LNCAP (cell line): ENCODE data around the gene SLC2A9.

Experiments
- CTCF ChIP-seq: fragments of 450-650 bp; IDR thresholded peaks from 2 replicates; pipeline ENCODE4 v1.5.1; 2017; ENCODE audit warnings: mild to moderate bottlenecking

SLC2A9 gene

GRCh38 chr4:9845791-9846493, 175.4 kb downstream of the SLC2A9 start:
- no peak for TF ChIP-seq CTCF

GRCh38 chr4:9841072-9841471, 180.2 kb downstream of the SLC2A9 start:
- no peak for TF ChIP-seq CTCF

GRCh38 chr4:9835430-9835829, 185.9 kb downstream of the SLC2A9 start:
- TF ChIP-seq CTCF = no peak

- TF ChIP-seq CTCF = no peak
These were observed 187.9 kb downstream of the SLC2A9 start for GRCh38 chr4:9833421-9833820.

GRCh38 chr4:9832640-9833039, 188.7 kb downstream of the SLC2A9 start:
- no peak for TF ChIP-seq CTCF

- no peak for TF ChIP-seq CTCF
These were observed 194.7 kb downstream of the SLC2A9 start for GRCh38 chr4:9826551-9826950.

- no peak for TF ChIP-seq CTCF
These were observed 196.2 kb downstream of the SLC2A9 start for GRCh38 chr4:9825049-9825448.

- no peak for TF ChIP-seq CTCF
These were observed 201.0 kb downstream of the SLC2A9 start for GRCh38 chr4:9820343-9820742.
